Stimulated activated naive B cell treated with anti-CD40 and anti-IgM and Interleukin-4, amounts not matched to agents 10 μg/mL and 1 μg/mL and 100 μg/mL, for 72 hours (primary cell): ENCODE measurements around the gene GRAMD2A.
"Not testable (repeated sequence)": the region's sequence is repeated elsewhere in the genome, so short reads cannot be mapped to it uniquely, and the experiment has no call there.

Source experiments
- ATAC-seq, 2 donors: fragments of 150-1000 bp; cut with Tn5 transposase; replicated peaks; 2 replicates each; pipeline ENCODE4 v1.10.0; 2021; ENCODE audit warnings: moderate library complexity in 1 of 2
- DNase-seq: peaks from one replicate; pipeline ENCODE4 v3.0.0; 2021
- H3K27ac Mint-ChIP-seq: one replicate; pipeline ENCODE4 v1.8.0; 2022; ENCODE audit warnings: mild to moderate bottlenecking, mixed read lengths
- H3K27me3 Mint-ChIP-seq, 2 donors: one replicate each; pipeline ENCODE4 v1.8.0; 2022; ENCODE audit warnings: mixed read lengths in 2 of 2
- H3K36me3 Mint-ChIP-seq, 2 donors: one replicate each; pipeline ENCODE4 v1.8.0; 2022; ENCODE audit warnings: mixed read lengths in 2 of 2, mild to moderate bottlenecking in 1 of 2
- H3K4me1 Mint-ChIP-seq, 2 donors: one replicate each; pipeline ENCODE4 v1.8.0; 2022; ENCODE audit warnings: mixed read lengths in 2 of 2, mild to moderate bottlenecking in 1 of 2
- H3K4me3 Mint-ChIP-seq, 2 donors: one replicate each; pipeline ENCODE4 v1.8.0; 2022; ENCODE audit warnings: mild to moderate bottlenecking in 2 of 2, mixed read lengths in 2 of 2, moderate library complexity in 1 of 2
- H3K9me3 Mint-ChIP-seq, 2 donors: one replicate each; pipeline ENCODE4 v1.8.0; 2022; ENCODE audit warnings: mixed read lengths in 2 of 2, mild to moderate bottlenecking in 1 of 2

Gene GRAMD2A

DNA sequence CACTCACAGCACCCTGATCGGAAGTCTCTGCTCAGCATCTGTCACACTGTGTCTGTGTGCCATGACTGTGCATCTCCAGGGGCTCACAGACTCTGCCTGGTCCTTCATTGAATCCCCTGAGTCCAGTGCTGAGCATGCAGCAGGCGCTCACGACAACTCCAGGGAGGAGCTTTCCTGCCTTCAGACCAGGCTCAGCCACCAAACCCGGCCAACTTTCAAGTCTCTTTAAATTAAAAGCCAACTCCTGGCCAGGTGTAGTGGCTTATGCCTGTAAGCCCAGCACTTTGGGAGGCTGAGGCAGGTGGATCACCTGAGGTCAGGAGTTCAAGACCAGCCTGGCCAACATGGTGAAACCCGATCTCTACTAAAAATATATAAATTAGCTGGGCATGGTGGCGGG lies 24.2 kb downstream of the GRAMD2A start:
- Mint-ChIP-seq H3K4me1 (peaks cover 0 to 3% of the 10 kb centered on the region in 2 donors), H3K36me3 (no peaks in the 10 kb centered on the region), H3K27me3 (peaks cover 11 to 20% of the 10 kb centered on the region in 2 donors), H3K9me3 (no peaks in the 10 kb centered on the region), H3K4me3 (no peak overlapping the region), H3K27ac (no peak overlapping the region)
- ATAC-seq (no peak), DNase-seq (no peak)

DNA sequence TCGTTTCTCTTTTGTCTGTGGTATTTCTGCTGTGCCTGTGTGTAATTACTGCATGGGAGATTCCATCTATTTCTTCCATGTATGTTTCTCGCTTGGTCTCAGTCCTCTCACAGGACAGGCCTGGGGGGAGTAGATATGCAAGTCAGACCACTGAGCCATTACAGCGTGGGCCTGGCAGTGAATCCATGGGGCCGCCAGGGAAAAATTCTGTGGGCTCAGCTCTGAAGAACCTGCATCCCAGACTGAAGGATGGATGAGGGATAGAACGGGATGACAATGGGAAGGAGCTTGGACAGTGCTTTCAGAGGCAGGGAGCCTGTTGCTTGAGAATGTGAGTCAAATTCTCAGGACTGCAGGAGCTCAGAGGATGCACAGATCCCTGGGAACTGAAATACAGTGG lies 24.8 kb downstream of the GRAMD2A start:
- H3K9me3 Mint-ChIP-seq = no peaks in the 10 kb centered on the region
- DNase-seq (no peak), ATAC-seq (no peak)
- H3K27me3 Mint-ChIP-seq = peaks cover 16 to 24% of the 10 kb centered on the region in 2 donors
- no peaks in the 10 kb centered on the region for H3K36me3 Mint-ChIP-seq
- no peak overlapping the region for H3K4me3 Mint-ChIP-seq
- H3K4me1 Mint-ChIP-seq = peaks cover 0 to 3% of the 10 kb centered on the region in 2 donors
- no peak overlapping the region for H3K27ac Mint-ChIP-seq

DNA sequence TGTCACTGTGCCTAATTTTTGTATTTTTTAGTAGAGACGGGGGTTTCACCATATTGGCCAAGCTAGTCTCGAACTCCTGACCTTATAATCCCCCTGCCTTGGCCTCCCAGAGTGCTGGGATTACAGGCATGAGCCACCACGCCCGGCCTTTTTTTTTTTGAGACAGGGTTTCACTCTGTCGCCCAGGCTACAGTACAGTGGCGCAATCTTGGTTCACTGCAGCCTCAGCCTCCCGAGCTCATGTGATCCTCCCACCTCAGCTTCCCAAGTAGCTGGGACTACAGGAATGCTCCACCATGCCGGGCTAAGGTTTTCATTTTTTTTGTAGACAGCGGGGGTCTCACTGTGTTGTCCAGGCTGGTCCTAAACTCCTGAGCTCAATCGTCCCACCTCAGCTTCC lies 25.6 kb downstream of the GRAMD2A start:
- H3K9me3 Mint-ChIP-seq, H3K4me1 Mint-ChIP-seq, DNase-seq, H3K36me3 Mint-ChIP-seq, H3K27ac Mint-ChIP-seq, ATAC-seq, H3K4me3 Mint-ChIP-seq: not testable (repeated sequence)
- H3K27me3 Mint-ChIP-seq = peaks cover 24 to 32% of the 10 kb centered on the region in 2 donors

DNA sequence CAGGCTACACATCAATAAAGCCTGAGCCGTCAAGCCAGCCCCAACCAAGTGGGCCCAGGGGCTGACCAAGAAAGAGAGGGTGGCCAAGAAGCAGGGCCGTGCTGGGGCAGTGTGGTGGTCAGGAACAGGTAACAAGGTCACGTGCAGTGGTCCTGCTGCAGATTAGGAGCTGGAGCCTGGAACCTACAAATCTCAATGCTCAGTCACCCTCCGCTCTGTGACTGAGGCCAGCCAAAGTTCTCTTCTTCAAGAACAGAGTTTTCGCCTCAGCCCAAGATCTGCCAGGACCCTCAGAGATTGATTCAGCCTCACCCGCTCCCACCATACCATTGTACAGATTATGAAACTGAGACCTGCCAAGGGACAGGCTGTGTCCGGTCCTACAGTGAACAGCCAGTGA lies 26.9 kb downstream of the GRAMD2A start:
- H3K27ac Mint-ChIP-seq = no peak overlapping the region
- no peak for DNase-seq
- ATAC-seq = no peak
- H3K4me3 Mint-ChIP-seq = no peak overlapping the region
- peaks cover 31 to 39% of the 10 kb centered on the region in 2 donors for H3K27me3 Mint-ChIP-seq
- no peaks in the 10 kb centered on the region for H3K9me3 Mint-ChIP-seq
- peaks cover 0 to 3% of the 10 kb centered on the region in 2 donors for H3K4me1 Mint-ChIP-seq
- H3K36me3 Mint-ChIP-seq = no peaks in the 10 kb centered on the region

DNA sequence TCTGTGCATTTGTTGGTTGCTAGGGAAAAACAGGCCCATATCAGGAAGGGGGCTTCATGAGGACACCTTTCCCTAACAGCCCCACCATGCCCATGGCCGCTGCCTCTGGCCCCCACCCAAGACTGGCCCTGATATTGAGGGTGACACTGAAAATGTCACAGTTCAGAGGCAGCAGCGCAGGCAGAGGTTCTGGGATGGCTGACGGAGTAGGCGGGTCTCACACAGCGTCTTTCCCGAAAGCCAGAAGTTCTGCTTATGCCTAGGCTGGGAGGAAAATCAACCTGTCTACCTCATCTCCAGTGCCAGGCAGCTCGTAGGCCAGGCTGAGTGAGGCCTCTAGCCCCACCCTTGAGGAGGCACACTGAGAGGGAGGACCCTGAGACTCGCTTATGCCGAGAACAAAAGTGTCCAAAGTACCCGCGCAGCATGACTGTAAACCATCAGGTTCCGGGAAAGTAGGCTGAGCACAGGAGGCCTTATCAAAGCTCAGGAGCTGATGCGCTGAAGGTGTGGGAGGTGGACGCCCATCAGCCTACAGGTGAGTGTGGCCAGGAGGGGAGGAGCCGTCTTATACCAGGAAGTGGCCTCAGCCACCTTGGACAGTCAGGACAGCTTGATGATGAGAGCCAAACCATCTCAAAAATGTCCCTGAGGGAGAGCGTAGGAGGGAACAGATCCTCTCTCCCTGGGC lies 27.5 kb downstream of the GRAMD2A start:
- Mint-ChIP-seq H3K4me3 (no peak overlapping the region), H3K9me3 (no peaks in the 10 kb centered on the region), H3K36me3 (no peaks in the 10 kb centered on the region), H3K4me1 (no peaks in the 10 kb centered on the region), H3K27ac (no peak overlapping the region), H3K27me3 (peaks cover 24 to 33% of the 10 kb centered on the region in 2 donors)
- DNase-seq (no peak), ATAC-seq (no peak)

DNA sequence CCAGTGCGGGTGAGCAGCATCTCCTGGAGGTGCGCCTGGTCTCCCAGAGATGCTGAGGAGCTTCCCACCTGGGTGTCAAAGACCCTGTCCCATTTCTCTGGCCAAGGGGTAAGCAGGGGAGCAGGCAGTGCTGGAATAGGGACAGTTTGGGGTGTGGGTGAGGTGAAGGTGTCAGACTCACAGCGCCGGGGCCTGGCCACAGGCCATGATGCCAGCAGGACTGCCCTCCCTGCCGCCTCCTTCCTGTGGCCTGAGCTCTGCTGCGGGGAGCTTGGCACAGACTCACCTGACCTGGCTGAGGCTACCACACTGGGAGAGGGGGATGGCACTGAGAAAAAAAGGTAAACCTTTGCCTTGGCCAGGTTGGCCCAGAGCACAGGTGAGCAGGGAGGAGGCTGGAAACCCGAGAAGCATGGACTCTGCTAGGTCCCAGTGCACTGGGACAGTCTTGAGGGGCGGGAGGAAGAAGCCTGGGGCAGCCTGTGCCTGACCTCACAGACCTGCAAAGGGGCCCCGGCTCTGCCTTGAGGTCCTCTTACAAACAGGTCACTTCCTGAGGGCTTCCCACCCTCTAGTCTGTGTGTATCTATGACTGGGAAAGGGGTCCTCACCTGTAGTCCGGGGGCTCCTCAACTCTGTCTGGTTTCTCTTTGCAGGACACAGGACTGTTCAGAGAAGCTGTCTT lies 28.2 kb downstream of the GRAMD2A start:
- Mint-ChIP-seq H3K27me3 (peaks cover 22 to 31% of the 10 kb centered on the region in 2 donors), H3K9me3 (no peaks in the 10 kb centered on the region), H3K27ac (no peak overlapping the region), H3K4me3 (no peak overlapping the region), H3K4me1 (no peaks in the 10 kb centered on the region), H3K36me3 (no peaks in the 10 kb centered on the region)
- peak in 1 of 2 donors; percentile 12 for ATAC-seq
- no peak for DNase-seq

DNA sequence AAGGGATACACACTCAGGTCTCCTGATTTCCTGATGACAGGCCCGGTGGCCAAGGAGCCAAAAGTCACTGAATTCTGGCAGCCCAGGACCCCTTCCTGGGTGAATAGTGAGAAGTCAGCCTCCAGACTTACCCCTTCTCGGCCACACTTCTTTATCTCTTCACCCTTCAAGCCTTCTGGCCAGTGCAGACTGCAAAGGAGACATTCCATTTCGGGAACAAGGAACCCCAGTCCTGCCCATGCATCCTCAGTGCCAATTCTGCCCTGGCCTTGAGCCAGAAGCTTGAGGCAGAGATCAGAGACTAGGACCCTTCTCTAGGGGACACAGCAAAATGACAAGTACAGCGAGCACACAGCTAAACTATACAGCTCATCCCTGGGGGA lies 28.8 kb downstream of the GRAMD2A start:
- DNase-seq (no peak), ATAC-seq (no peak)
- Mint-ChIP-seq H3K4me3 (no peak overlapping the region), H3K4me1 (no peaks in the 10 kb centered on the region), H3K27ac (no peak overlapping the region), H3K36me3 (no peaks in the 10 kb centered on the region), H3K9me3 (no peaks in the 10 kb centered on the region), H3K27me3 (peaks cover 22 to 28% of the 10 kb centered on the region in 2 donors)

DNA sequence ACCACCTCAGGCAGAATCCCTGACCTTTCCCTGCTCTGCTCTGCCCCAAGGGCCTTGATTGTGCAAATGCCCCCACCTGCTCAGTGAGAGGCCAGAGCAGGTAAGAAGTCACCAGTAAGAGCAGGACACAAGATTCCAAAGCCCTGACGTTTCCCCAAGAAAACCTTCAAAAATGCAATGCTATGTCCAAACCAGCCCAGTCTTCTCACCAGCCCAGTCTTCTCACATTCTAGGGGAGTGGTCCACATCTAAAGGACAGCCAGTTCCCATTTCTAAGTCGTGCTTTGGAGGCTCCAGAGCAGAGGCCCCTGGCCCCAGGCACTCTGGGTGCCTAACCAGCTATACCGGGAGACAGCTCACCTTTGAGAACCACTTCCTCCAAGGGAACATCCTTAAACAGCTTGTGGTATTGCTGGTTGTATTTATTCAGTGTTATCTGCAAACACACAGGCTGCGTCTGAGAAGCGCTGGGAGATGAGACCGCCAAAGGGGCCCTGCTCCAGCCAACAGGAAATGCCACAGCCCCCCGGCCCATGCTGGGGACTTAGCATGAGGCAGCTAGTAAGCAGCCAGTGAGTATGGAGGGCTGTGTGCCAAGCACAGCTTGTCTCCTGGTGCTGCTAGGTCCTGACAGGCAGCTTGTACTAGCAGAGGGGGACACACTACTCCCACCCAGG lies 29.3 kb downstream of the GRAMD2A start:
- H3K9me3 Mint-ChIP-seq = no peaks in the 10 kb centered on the region
- H3K4me1 Mint-ChIP-seq = no peaks in the 10 kb centered on the region
- ATAC-seq (no peak), DNase-seq (no peak)
- no peak overlapping the region for H3K27ac Mint-ChIP-seq
- H3K27me3 Mint-ChIP-seq = peaks cover 23 to 28% of the 10 kb centered on the region in 2 donors
- H3K4me3 Mint-ChIP-seq = no peak overlapping the region
- H3K36me3 Mint-ChIP-seq = no peaks in the 10 kb centered on the region

DNA sequence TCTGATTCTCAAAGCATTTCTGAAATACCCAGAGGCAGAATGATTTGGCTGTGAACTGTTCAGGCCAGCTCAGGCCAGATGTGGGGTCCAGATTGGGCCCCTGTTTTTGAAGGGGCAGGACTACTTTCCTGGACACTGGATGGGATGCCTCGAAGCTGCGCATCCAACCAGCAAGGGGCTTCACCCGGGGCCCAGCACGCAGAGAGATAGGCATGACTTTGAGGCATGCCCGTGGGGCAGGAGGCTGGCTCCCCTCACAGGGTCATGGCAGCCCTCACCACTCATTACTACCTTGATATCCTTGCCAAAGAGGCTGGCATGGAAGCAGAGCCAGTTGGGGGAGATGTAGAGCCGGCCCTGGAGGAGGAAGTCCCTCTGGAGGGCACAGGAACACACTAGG lies 30.1 kb downstream of the GRAMD2A start:
- Mint-ChIP-seq H3K27ac (no peak overlapping the region), H3K4me1 (no peaks in the 10 kb centered on the region), H3K4me3 (no peak overlapping the region), H3K36me3 (no peaks in the 10 kb centered on the region), H3K9me3 (no peaks in the 10 kb centered on the region), H3K27me3 (peaks cover 26 to 28% of the 10 kb centered on the region in 2 donors)
- ATAC-seq = no peak
- no peak for DNase-seq

DNA sequence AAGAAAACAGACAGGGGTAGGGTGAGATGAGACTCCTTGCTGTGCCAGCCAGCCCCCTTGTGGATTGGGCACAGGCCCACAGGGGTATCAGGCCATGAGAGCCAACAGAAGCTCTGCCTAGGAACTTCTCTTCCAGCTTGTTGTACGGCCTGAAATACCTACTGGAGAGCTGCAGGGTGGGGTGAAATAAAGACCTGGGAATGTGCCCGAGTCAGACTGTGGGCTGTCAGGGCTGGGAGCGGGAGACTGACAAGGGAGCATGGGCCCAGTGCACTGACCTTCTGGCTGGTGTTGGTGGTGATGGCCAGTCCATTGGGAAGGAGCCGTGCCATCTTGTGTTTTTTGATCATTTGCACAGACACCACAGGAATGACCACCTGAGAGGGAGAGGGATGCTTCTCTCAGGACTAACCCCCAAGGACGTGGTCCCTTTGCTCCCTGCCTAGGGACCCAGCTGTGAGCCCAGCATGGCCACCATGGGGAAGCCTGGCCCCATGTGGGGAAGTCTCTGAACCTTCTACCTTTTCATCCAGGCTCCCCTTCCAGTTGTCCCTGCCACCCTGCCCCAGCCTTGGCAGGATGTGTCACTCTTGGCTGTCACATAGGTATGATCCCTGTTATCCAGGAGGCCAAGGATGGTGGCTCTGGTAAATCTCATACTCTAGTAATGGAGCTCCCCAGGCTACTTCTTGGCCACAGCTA lies 30.7 kb downstream of the GRAMD2A start:
- Mint-ChIP-seq H3K27me3 (peaks cover 26 to 28% of the 10 kb centered on the region in 2 donors), H3K4me1 (no peaks in the 10 kb centered on the region), H3K36me3 (no peaks in the 10 kb centered on the region), H3K27ac (no peak overlapping the region), H3K4me3 (no peak overlapping the region), H3K9me3 (no peaks in the 10 kb centered on the region)
- DNase-seq (no peak), ATAC-seq (no peak)

DNA sequence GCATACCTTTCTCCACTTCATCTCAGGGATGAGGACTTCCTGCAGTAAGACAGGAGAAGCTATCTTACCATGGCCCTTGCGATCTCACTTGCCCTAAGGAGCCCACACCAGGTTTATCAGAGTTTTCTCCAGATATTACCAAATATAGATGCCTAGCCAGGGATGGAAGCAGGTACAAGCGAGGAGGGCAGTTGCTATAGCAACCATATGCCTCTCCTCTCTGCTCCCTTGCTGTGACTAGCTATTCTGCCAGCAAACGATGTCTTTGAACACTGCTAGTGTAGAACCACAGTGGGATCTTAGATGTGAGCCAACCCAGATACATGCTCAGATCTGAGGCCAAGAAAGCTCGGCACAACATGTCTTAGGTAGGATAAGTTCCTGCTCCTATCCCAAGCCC lies 33.9 kb downstream of the GRAMD2A start:
- Mint-ChIP-seq H3K4me1 (no peaks in the 10 kb centered on the region), H3K27ac (no peak overlapping the region), H3K36me3 (no peaks in the 10 kb centered on the region), H3K27me3 (peaks cover 26% of the 10 kb centered on the region in 2 donors), H3K9me3 (no peaks in the 10 kb centered on the region), H3K4me3 (no peak overlapping the region)
- no peak for DNase-seq
- no peak for ATAC-seq

DNA sequence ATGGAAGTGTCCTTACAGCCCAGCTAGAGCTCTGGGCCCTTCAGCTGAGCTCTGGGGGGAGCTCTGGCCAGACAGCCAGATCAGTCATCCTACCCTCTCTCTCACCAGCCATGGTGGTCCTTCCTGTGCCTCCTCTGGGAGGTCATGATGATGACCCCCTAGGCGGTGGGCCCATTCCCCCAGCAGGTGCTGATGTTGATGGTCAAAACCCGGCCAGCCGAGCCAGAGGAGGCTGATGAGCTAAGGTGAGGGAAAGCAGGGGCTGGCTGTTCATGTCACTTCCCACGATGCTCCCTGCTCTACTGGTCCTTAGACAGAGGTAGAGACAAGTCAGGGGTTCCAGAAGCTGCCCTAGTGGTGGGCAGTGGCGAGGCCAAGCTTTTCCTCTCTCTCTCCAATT lies 35.0 kb downstream of the GRAMD2A start:
- H3K4me1 Mint-ChIP-seq = no peaks in the 10 kb centered on the region
- no peaks in the 10 kb centered on the region for H3K36me3 Mint-ChIP-seq
- ATAC-seq (no peak), DNase-seq (no peak)
- no peaks in the 10 kb centered on the region for H3K9me3 Mint-ChIP-seq
- no peak overlapping the region for H3K4me3 Mint-ChIP-seq
- H3K27me3 Mint-ChIP-seq = peaks cover 19% of the 10 kb centered on the region in 2 donors
- no peak overlapping the region for H3K27ac Mint-ChIP-seq

DNA sequence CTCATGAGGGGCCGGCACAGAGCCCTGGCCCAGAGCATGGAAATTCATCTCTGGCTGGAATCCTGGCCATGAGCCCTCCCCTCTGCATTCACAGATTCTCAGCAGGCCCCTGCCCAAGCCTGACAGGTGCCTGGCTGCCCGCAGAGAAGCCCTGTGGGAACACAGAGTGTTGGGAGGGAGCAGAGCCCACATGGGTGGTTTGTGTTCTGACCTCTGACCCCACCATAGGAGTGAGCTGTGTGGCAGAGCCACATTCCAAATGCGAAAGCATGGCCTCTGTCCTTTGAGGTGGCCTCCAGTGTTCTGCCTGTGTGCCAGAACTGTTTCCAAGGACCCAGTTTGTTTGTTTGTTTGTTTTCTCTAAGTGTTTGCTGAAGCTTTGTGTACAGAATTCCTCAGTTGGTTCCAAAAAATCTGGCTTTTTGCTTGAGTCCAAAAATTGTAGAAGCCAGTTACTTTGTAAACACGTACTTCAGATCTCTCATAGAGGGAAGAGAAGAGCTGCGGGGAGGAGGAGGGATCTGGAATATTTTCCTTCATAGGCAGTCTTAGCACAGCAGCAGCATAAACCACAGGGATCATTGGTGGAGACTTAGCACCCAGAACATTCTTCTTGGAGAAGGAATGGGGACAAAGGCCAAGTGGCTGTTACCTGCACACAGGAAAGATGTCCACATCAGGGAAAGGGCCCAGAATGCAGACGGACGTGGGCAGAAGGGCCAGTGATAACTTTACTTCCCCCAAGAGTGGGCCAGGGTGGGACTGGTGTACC lies 36.0 kb downstream of the GRAMD2A start:
- Mint-ChIP-seq H3K9me3 (no peaks in the 10 kb centered on the region), H3K4me3 (no peak overlapping the region), H3K36me3 (no peaks in the 10 kb centered on the region), H3K27me3 (peaks cover 9% of the 10 kb centered on the region in 2 donors), H3K4me1 (no peaks in the 10 kb centered on the region), H3K27ac (peak overlapping the region; percentile 43)
- ATAC-seq (no peak), DNase-seq (no peak)

DNA sequence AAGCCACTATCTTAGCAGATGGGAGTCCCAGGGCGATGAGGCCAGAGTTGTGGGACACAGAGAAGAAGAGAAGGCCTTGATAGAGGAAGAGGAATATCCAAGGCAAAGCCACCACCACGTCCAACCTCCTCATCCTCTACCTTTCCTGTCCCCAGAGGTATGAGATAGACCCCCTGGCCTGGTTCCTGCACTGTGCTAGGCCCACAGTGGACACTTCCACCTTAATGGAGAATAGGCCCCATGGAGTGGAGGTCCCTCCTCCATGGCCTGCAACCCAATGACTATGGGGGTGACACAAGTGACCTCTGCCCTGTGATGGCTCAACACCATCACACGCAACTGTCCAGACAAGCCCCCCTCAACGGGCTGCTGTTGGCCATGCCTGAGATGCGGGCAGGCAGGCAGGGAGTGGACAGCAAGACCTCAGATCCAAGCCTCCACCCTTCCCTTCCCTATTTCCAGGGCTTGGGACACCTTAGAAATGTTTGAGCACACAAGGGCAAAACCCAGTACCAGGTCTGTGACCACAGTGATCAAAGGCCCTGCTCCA lies 36.8 kb downstream of the GRAMD2A start:
- H3K27ac Mint-ChIP-seq = no peak overlapping the region
- no peaks in the 10 kb centered on the region for H3K36me3 Mint-ChIP-seq
- H3K27me3 Mint-ChIP-seq = peaks cover 5 to 6% of the 10 kb centered on the region in 2 donors
- DNase-seq = no peak
- no peaks in the 10 kb centered on the region for H3K9me3 Mint-ChIP-seq
- no peak overlapping the region for H3K4me3 Mint-ChIP-seq
- peaks cover 0 to 2% of the 10 kb centered on the region in 2 donors for H3K4me1 Mint-ChIP-seq
- ATAC-seq = no peak
